Activated naive CD8-positive, alpha-beta T cell (primary cell): ENCODE results near the gene GATAD2B.
"Not testable (repeated sequence)": the region's sequence is repeated elsewhere in the genome, so short reads cannot be mapped to it uniquely, and the experiment has no call there.

Source experiments
- H3K27ac Mint-ChIP-seq: one replicate; pipeline ENCODE4 v1.8.0; 2021; ENCODE audit warnings: mixed read lengths
- H3K27me3 Mint-ChIP-seq: one replicate; pipeline ENCODE4 v1.8.0; 2021; ENCODE audit warnings: mixed read lengths
- H3K36me3 Mint-ChIP-seq: one replicate; pipeline ENCODE4 v1.8.0; 2021; ENCODE audit warnings: mixed read lengths
- H3K4me1 Mint-ChIP-seq: one replicate; pipeline ENCODE4 v1.8.0; 2021; ENCODE audit warnings: low read depth, mixed read lengths
- H3K4me3 Mint-ChIP-seq: one replicate; pipeline ENCODE4 v1.8.0; 2021; ENCODE audit warnings: mild to moderate bottlenecking, mixed read lengths
- H3K9me3 Mint-ChIP-seq: one replicate; pipeline ENCODE4 v1.8.0; 2021; ENCODE audit warnings: low read depth, mixed read lengths

Gene GATAD2B

DNA sequence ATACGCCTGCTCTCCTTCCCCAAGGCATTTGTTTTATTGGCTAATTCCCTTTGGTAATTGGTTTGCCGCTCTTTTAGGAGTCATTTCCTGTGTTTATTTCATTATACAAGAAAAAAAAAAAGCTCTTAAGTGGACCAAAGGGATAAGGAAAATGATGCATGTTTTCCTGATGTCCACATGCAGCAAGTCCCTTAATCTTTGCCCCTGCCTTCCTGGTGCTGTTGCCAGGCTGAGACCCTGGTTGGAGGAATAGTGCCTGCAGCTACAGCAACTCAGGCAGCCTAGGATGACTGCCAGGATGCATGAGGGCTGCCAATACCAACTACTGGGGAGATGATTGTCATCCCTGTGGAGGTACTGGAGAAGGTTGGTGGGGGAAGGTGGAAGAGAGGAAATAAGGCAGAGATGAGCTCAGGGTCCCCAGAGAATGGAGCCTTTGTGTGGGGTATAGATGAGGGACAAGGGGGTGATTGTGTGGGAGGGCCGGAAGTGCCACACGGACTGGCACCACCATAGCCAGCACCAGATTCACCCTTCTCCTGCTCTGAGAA, 6.1 kb upstream of the GATAD2B start:
- H3K4me1 Mint-ChIP-seq, result peaks cover 19% of the 10 kb centered on the region
- H3K4me3 Mint-ChIP-seq, result no peak overlapping the region
- H3K36me3 Mint-ChIP-seq, result no peaks in the 10 kb centered on the region
- peak overlapping the region; percentile 76 for H3K27ac Mint-ChIP-seq
- no peaks in the 10 kb centered on the region for H3K9me3 Mint-ChIP-seq
- no peaks in the 10 kb centered on the region for H3K27me3 Mint-ChIP-seq

DNA sequence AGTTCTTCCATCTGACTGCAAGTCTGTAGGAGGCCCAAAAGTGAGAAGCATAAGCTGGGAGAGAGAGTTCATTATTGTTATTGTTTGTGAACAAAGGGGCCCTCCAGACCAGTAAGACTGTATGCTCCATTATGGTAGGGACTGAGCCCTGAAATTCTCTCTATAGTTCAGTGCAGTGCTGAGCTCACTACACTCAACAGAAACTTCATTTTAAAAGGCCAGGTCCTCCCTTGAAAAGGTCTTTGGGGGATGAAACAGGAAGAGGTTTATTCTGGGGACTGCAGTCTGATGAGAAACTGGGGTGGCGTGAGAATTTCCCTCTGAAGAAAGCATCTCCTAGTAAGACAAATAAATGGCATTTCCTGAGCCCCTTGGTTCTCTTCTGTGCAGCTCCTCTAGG, 5.5 kb upstream of the GATAD2B start:
- peak overlapping the region; percentile 76 for H3K27ac Mint-ChIP-seq
- no peaks in the 10 kb centered on the region for H3K9me3 Mint-ChIP-seq
- no peaks in the 10 kb centered on the region for H3K27me3 Mint-ChIP-seq
- H3K36me3 Mint-ChIP-seq, result no peaks in the 10 kb centered on the region
- H3K4me1 Mint-ChIP-seq, result peaks cover 21% of the 10 kb centered on the region
- H3K4me3 Mint-ChIP-seq, result no peak overlapping the region

DNA sequence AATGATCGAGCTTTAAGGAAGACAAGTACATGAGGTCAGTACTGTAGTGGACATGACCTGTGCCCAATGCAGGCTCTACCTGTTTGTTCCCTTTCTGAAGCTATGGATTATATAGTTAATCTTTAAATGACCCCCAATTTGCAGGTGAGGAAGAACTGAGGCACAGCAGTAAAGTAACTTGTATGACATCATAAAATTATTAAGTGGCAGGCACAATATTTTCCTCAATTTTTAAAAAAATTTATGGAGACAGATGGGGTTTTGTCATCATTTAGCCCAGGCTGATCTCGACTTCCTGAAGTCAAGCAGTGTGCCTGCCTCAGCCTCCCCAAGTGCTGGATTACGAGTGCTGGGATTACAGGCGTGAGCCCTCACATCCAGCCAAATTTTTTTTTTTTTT, 3.6 kb upstream of the GATAD2B start:
- peaks cover 24% of the 10 kb centered on the region for H3K4me1 Mint-ChIP-seq
- H3K27ac Mint-ChIP-seq, result no peak overlapping the region
- no peak overlapping the region for H3K4me3 Mint-ChIP-seq
- H3K27me3 Mint-ChIP-seq, result no peaks in the 10 kb centered on the region
- H3K36me3 Mint-ChIP-seq, result no peaks in the 10 kb centered on the region
- H3K9me3 Mint-ChIP-seq, result no peaks in the 10 kb centered on the region

DNA sequence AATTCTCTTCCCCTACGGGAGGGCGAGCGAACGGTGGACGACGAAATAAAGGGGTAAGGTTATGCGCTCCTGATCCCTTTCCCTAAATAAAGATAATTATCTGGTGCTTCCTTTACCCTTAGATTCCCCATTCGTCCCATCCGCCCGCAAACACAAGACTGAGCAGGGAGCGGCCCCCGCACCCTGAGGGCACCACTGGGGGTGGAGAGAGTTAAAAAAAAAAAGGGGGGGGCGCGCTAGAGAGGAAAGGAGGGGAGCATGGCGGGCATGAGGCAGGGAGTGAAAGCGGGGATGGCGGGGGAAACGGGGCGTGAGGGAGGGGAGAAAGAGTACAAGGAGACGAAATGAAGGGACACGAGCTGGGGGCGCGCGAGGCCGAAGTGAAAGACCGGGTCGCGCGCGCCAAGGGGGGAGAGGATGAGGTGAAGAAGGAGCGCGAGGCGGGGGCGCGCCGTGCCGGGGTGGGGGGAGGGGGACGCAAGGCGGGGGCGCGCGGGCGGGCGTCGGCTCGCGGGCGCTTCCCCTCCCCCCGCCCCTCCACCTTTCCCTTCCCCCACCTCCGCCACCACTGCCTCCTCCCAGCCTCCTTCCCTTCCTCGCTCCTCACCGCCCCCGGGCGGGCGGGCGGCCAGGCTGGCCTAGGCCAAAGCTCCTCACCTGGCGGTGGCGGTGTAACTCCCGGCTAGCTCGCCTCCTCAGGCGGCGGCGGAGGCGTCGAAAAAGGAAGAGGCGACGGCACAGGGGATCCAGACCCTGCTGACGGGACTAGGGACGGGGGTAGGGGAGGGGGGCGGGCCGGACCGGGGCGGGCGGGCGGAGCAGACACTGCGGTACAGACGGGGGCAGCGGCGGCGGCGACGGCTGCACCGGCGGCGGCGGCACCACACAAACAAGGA, 448 bp downstream of the GATAD2B start:
- Mint-ChIP-seq H3K9me3 (no peaks in the 10 kb centered on the region), H3K4me3 (peak overlapping the region; percentile 95), H3K27ac (peak overlapping the region; percentile 94), H3K4me1 (peaks cover 50% of the 10 kb centered on the region), H3K36me3 (no peaks in the 10 kb centered on the region), H3K27me3 (no peaks in the 10 kb centered on the region)

DNA sequence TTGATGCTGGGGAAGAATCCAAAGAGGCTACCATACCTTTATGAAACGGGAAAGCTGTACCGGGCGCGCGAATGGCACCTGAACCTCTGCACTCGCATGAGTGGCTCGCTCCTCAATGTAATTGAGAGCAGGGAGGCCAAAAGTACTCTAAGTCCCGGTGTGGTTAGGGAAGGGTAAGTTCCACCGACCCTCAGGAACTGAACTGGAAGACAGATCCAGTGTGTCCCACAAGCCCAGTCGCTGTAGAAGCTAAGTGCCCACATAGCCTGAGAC, 1.0 kb downstream of the GATAD2B start:
- H3K27me3 Mint-ChIP-seq, result no peaks in the 10 kb centered on the region
- peaks cover 50% of the 10 kb centered on the region for H3K4me1 Mint-ChIP-seq
- no peaks in the 10 kb centered on the region for H3K36me3 Mint-ChIP-seq
- peak overlapping the region; percentile 94 for H3K27ac Mint-ChIP-seq
- peak overlapping the region; percentile 95 for H3K4me3 Mint-ChIP-seq
- no peaks in the 10 kb centered on the region for H3K9me3 Mint-ChIP-seq

DNA sequence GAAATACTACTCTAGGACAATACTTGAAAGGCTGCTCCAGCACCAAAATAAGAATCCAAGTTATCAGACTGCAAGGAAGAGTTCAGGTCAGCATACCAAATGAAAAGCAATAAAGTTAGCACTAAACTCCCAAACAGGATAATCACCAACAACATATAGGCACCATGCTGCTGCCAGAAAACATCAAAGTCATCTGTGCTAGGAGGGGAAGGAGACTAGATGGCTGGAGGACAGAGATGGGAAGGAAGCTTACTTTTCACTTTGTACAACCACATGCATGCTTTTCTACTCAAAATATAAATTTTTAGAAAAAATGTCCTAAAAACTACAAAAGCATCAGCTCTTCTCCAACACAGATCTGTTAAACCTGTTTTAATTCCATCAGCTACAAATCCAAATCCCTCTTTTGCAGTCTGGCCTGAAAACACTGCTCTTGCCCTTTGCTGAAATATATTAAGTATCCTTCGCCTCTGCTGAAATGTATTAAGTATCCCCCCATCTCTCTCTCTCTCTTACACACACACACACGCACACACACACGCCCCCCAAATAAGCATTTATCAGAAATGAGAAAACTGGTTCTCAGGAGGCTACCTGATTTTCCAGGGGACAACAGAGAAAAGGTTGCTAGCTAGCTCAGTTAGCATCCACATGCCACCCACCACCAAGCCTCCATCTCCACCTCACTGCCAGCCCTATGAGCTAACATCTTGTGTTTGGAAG, 1.5 kb downstream of the GATAD2B start:
- peaks cover 1% of the 10 kb centered on the region for H3K36me3 Mint-ChIP-seq
- peaks cover 53% of the 10 kb centered on the region for H3K4me1 Mint-ChIP-seq
- H3K4me3 Mint-ChIP-seq, result peak overlapping the region; percentile 95
- H3K9me3 Mint-ChIP-seq, result no peaks in the 10 kb centered on the region
- peak overlapping the region; percentile 94 for H3K27ac Mint-ChIP-seq
- no peaks in the 10 kb centered on the region for H3K27me3 Mint-ChIP-seq

DNA sequence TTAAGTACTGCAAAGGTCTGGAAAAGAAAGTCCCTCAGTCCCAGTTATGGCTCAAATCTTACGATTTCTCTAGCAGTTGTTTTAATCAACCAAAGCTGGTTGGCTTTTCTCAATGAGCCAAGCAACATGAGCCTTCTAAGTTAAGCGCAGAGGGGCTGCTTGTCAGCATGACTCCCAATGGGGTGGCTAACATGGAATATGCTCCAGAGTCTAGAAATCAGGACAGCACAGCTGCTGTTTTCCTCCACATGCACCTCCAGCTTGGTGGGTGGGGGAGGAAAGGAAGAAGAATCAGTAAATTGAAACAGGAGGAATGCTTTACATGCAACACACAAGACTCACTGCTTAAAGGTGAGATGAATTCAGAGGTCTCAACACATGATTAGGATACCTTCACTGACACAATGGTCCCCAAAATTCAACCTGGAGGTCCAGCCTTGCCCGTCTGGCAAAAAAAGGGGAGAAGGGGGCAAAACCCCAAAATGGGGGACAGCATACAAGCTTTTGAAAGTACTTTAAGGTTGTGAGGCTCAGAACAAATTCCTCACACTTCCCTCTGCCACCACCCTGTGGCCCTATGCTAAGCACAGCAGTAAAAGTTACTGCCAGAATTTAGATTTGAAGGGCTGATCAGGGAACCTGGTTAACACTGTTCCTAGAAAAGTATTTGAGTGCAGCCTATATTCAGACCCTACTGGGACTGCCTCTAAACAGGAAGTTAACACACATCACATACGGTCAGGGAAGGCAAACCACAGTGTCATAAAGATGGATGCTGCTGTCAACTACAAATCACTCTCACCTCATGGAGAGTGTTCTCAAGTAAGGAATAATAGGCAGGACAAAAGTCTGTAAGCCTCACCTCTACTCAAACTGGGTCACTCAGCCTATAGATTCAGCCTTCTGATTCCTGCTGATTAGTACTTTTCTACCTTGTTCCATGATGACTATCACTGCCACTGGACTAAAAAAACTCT, 2.6 kb downstream of the GATAD2B start:
- H3K4me3 Mint-ChIP-seq, result peak overlapping the region; percentile 95
- H3K36me3 Mint-ChIP-seq, result peaks cover 2% of the 10 kb centered on the region
- H3K4me1 Mint-ChIP-seq, result peaks cover 56% of the 10 kb centered on the region
- no peaks in the 10 kb centered on the region for H3K9me3 Mint-ChIP-seq
- peak overlapping the region; percentile 94 for H3K27ac Mint-ChIP-seq
- H3K27me3 Mint-ChIP-seq, result no peaks in the 10 kb centered on the region

DNA sequence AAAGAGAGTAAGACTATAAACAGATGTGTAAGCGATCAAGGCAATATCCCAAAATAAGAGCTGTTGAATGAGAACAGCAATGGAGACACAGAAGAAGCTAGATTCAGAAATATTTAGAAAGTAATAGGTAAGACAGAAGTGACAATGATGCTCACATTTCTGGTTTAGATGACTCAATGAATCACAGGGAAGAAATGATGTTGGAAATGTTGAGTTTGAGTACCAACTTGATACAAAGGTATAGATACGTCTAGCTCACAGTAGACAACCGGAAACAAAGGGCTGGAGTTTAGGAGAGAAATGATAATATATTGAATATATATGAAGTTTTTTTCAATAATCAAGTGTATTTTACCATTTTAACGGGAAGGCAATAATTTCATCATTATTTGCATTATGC, 6.5 kb downstream of the GATAD2B start:
- H3K27ac Mint-ChIP-seq, result peak overlapping the region; percentile 4

DNA sequence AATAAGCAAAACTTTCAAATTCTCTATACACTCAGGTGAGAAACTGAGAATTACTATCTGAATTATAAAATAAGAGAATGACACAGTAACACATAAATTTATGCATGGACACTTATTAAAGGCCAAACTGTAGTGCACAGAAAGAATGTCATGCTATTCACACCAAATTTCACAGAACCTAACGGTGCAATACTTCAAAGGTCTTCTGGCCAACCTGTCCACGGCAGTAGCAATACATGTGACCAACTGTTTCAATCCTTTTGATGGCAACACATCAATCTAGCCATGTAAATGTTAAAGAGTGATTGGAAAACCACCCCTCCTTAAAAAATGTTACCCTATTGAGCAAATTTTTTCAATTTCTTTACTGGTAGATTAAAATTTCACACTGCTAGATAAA, 10.4 kb downstream of the GATAD2B start:
- no peaks in the 10 kb centered on the region for H3K9me3 Mint-ChIP-seq
- no peak overlapping the region for H3K4me3 Mint-ChIP-seq
- peaks cover 3% of the 10 kb centered on the region for H3K36me3 Mint-ChIP-seq
- H3K27ac Mint-ChIP-seq, result peak overlapping the region; percentile 64
- peaks cover 38% of the 10 kb centered on the region for H3K4me1 Mint-ChIP-seq
- H3K27me3 Mint-ChIP-seq, result no peaks in the 10 kb centered on the region

More for the DNA sequence above, 6.5 kb downstream of the GATAD2B start:
- Mint-ChIP-seq H3K36me3 (peaks cover 2% of the 10 kb centered on the region), H3K4me1 (peaks cover 65% of the 10 kb centered on the region), H3K27me3 (no peaks in the 10 kb centered on the region), H3K4me3 (no peak overlapping the region), H3K9me3 (no peaks in the 10 kb centered on the region)

DNA sequence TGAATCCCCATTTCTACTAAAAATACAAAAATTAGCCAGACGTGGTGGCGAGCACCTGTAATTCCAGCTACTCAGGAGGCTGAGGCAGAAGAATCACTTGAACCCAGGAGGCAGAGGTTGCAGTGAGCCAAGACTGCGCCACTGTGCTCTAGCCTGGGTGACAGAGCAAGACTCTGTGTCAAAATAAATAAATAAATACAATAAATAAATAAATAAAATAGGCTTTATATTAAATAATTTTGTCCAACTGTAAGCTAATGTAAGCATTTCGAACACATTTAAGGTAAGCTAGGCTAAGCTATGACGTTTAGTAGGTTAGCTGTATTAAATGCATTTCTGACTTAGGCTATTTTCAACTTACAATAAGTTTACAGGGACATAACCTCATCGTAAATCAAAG, 12.2 kb downstream of the GATAD2B start:
- peaks cover 46% of the 10 kb centered on the region for H3K4me1 Mint-ChIP-seq
- H3K27ac Mint-ChIP-seq, result peak overlapping the region; percentile 30
- H3K36me3 Mint-ChIP-seq, H3K4me3 Mint-ChIP-seq, H3K27me3 Mint-ChIP-seq, H3K9me3 Mint-ChIP-seq: not testable (repeated sequence)

DNA sequence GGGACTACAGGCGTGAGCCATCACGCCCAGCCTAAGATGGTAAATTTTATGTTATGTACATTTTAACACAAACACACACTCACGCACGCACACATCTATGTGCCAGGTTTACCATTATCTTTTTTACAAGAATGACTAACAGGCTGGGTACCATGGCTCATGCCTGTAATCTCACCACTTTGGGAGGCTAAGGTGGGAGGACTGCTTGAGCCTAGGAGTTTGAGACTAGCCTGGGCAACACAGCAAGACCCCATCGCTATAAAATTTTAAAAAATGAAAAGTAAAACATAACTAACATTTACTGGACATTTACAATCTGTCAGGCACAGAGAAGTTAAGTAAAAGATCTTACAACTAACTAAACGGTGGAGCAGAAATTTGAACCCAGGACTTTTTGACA, 14.7 kb downstream of the GATAD2B start:
- no peak overlapping the region for H3K27ac Mint-ChIP-seq
- peaks cover 56% of the 10 kb centered on the region for H3K4me1 Mint-ChIP-seq

DNA sequence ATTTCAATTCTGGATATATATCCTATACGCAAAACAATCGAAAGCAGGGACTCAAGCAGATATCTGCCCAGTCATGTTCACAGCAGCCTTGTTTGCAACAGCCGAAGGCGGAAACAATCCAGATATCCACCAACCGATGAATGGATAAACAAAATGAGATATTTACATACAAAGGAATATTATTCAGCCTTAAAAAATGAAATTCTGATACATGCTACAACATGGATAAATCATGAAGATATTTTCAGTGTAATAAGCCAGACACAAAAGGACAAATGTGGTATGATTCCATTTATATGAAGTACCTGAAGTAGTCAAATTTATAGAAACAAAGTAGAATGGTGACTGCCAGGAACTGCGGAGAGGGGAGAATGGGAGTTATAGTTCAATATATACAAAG, 15.6 kb downstream of the GATAD2B start:
- H3K36me3 Mint-ChIP-seq, result peaks cover 6% of the 10 kb centered on the region
- H3K4me3 Mint-ChIP-seq, result no peak overlapping the region
- H3K9me3 Mint-ChIP-seq, result no peaks in the 10 kb centered on the region
- peak overlapping the region; percentile 75 for H3K27ac Mint-ChIP-seq
- H3K27me3 Mint-ChIP-seq, result no peaks in the 10 kb centered on the region
- H3K4me1 Mint-ChIP-seq, result peaks cover 54% of the 10 kb centered on the region

More for the DNA sequence above, 14.7 kb downstream of the GATAD2B start:
- Mint-ChIP-seq H3K4me3 (no peak overlapping the region), H3K9me3 (no peaks in the 10 kb centered on the region), H3K36me3 (peaks cover 6% of the 10 kb centered on the region), H3K27me3 (no peaks in the 10 kb centered on the region)

DNA sequence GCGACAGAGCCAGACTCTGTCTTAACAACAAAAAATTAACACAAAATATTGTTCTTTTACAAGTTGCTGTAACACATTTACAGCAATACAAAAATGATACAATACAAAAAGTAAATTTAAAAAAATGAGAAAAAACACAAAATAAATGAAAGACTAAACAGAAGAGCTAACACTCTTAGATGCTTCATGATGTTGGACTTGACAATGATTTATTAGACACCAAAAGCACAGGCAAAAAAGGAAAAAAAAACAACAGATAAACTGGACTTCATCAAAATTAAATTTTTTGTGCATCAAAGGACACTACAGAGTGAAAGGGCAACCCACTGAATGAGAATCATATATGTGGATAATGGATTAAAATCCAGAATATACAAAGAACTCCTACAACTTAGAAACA, 16.4 kb downstream of the GATAD2B start:
- Mint-ChIP-seq H3K4me1 (peaks cover 49% of the 10 kb centered on the region), H3K27me3 (no peaks in the 10 kb centered on the region), H3K4me3 (no peak overlapping the region), H3K27ac (peak overlapping the region; percentile 75), H3K9me3 (no peaks in the 10 kb centered on the region), H3K36me3 (peaks cover 6% of the 10 kb centered on the region)

DNA sequence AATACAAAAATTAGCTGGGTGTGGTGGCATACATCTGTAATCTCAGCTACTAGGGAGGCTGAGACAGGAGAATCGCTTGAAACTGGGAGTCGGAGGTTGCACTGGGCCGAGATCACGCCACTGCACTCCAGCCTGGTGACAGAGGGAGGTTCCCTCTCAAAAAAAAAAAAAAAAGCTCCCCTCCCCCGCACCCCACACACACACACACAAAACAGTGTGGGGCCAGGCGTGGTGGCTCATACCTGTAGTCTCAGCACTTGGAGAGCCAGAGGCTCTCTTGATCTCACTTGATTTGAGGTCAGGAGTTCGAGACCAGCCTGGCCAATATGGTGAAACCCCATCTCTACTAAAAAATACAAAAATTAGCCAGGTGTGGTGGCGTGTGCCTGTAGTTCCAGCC, 16.9 kb downstream of the GATAD2B start:
- Mint-ChIP-seq H3K4me1 (peaks cover 49% of the 10 kb centered on the region), H3K27ac (peak overlapping the region; percentile 34)
- H3K4me3 Mint-ChIP-seq, H3K36me3 Mint-ChIP-seq, H3K9me3 Mint-ChIP-seq, H3K27me3 Mint-ChIP-seq: not testable (repeated sequence)
